Smooth muscle cell (in vitro differentiated cells): ENCODE results near the gene ELL. TPM values are rescaled to one million over a fixed set of nuclear protein-coding genes. Genes with fewer than 3 reads are reported as not detected.
A peak's percentile ranks its signal among the peaks of the same experiment; 100 is the strongest.

Experiments
- DNase-seq: peaks from one replicate; lab custom pipeline; 2025; ENCODE audit not compliant: unreplicated experiment; lab: John Stamatoyannopoulos, UW
- H2AFZ ChIP-seq: fragments of 200-600 bp; sonication (generic); 2 replicates; pipeline ENCODE4 v1.6.0; 2016; ENCODE audit warnings: antibody characterized with exemption, low read depth, mild to moderate bottlenecking
- H3F3A ChIP-seq: fragments of 200-600 bp; sonication (generic); 2 replicates; pipeline ENCODE4 v1.6.0; 2017; ENCODE audit warnings: antibody characterized with exemption, low read depth
- H3K27ac ChIP-seq: fragments of 200-600 bp; sonication (generic); 2 replicates; pipeline ENCODE4 v1.5.1; 2016; ENCODE audit warnings: low read depth, mild to moderate bottlenecking
- H3K27me3 ChIP-seq: fragments of 200-600 bp; sonication (generic); 2 replicates; pipeline ENCODE4 v1.6.1; 2016; ENCODE audit warnings: low read depth, mild to moderate bottlenecking
- H3K36me3 ChIP-seq: fragments of 200-600 bp; sonication (generic); 2 replicates; pipeline ENCODE4 v1.5.1; 2016; ENCODE audit warnings: low read depth
- H3K4me1 ChIP-seq: fragments of 200-600 bp; sonication (generic); 2 replicates; pipeline ENCODE4 v1.5.1; 2016; ENCODE audit warnings: low read depth
- H3K4me2 ChIP-seq: fragments of 200-600 bp; sonication (generic); 2 replicates; pipeline ENCODE4 v1.6.0; 2016; ENCODE audit warnings: mild to moderate bottlenecking
- H3K4me3 ChIP-seq: fragments of 200-600 bp; sonication (generic); 2 replicates; pipeline ENCODE4 v1.5.1; 2016; ENCODE audit warnings: mild to moderate bottlenecking
- H3K79me2 ChIP-seq: fragments of 200-600 bp; sonication (generic); 2 replicates; pipeline ENCODE4 v1.6.0; 2016; ENCODE audit warnings: low read depth, mild to moderate bottlenecking
- H3K9ac ChIP-seq: fragments of 200-600 bp; sonication (generic); 2 replicates; pipeline ENCODE4 v1.6.0; 2016; ENCODE audit warnings: low read depth
- H3K9me3 ChIP-seq: fragments of 200-600 bp; sonication (generic); replicated peaks from 2 replicates; pipeline ENCODE4 v1.5.1; 2016; ENCODE audit warnings: low read depth
- H4K20me1 ChIP-seq: fragments of 200-600 bp; sonication (generic); 2 replicates; pipeline ENCODE4 v1.6.0; 2016; ENCODE audit warnings: low read depth
- WGBS: methylation state at CpG from one replicate; pipeline ENCODE4 v1.1.7; 2016; ENCODE audit warnings: low lambda C conversion rate; 5-methylcytosine and 5-hydroxymethylcytosine counted together
- polyA plus RNA-seq: library from polyadenylated mRNA; unstranded; fragments of >200 nt; fragmentation: Nextera tagmentation; extraction: Ambion mirVana; gene quantifications from 2 replicates; pipeline ENCODE4 v1.2.1, GENCODE V29; 2016
- total RNA-seq: library from RNA; depleted of rRNA; stranded (reverse); fragments of >200 nt; gene quantifications from 2 replicates; pipeline ENCODE4 v1.2.3, GENCODE V29; 2014
- TF ChIP-seq, protein P1 (sequence below): fragments of 200-600 bp; sonication (generic); IDR thresholded peaks from 2 replicates; pipeline ENCODE4 v1.5.1; 2017; ENCODE audit warnings: borderline replicate concordance, mild to moderate bottlenecking, antibody characterized with exemption; ENCODE audit not compliant: insufficient read depth, poor library complexity, severe bottlenecking

ELL gene
- total and polyA plus RNA-seq, 2 experiments from 2014 or later = 12.8 to 15.2 TPM

DNA sequence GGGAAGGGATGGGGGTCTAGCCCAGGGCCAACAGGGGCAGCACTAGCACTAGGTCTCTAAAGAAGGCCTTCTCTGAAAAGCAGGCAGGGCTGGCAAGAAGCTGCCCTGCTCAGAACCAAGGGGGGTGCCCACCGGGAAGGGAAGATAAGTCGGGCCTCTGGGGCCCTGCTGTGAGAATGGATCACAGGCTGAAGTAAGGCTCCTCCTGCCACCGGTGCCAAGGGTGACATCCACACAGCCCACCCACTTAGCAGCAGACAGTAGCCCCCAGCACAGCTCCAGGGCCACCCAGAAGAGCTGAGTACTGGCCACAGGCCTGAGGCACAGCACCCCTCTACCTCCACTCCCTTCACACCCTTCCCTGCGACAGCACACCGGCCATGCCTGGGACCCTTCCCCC, 5.9 kb downstream of the ELL start:
- no peak for DNase-seq
- H3K27me3 ChIP-seq = no peaks in the 10 kb centered on the region
- H3K9me3 ChIP-seq = no peaks in the 10 kb centered on the region
- H3K36me3 ChIP-seq = no peaks in the 10 kb centered on the region
- no peak overlapping the region for H3K9ac ChIP-seq
- WGBS = 94% methylated on average over 5 of the region's 5 CpGs
- H3K27ac ChIP-seq = peak overlapping the region; percentile 94
- TF ChIP-seq, protein P1, sequence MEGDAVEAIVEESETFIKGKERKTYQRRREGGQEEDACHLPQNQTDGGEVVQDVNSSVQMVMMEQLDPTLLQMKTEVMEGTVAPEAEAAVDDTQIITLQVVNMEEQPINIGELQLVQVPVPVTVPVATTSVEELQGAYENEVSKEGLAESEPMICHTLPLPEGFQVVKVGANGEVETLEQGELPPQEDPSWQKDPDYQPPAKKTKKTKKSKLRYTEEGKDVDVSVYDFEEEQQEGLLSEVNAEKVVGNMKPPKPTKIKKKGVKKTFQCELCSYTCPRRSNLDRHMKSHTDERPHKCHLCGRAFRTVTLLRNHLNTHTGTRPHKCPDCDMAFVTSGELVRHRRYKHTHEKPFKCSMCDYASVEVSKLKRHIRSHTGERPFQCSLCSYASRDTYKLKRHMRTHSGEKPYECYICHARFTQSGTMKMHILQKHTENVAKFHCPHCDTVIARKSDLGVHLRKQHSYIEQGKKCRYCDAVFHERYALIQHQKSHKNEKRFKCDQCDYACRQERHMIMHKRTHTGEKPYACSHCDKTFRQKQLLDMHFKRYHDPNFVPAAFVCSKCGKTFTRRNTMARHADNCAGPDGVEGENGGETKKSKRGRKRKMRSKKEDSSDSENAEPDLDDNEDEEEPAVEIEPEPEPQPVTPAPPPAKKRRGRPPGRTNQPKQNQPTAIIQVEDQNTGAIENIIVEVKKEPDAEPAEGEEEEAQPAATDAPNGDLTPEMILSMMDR = no peak
- peaks cover 5% of the 10 kb centered on the region for H3F3A ChIP-seq
- no peak overlapping the region for H2AFZ ChIP-seq
- H3K4me3 ChIP-seq = no peak overlapping the region
- peaks cover 94% of the 10 kb centered on the region for H3K79me2 ChIP-seq
- no peak overlapping the region for H3K4me2 ChIP-seq
- no peaks in the 10 kb centered on the region for H3K4me1 ChIP-seq
- H4K20me1 ChIP-seq = peaks cover 92% of the 10 kb centered on the region

DNA sequence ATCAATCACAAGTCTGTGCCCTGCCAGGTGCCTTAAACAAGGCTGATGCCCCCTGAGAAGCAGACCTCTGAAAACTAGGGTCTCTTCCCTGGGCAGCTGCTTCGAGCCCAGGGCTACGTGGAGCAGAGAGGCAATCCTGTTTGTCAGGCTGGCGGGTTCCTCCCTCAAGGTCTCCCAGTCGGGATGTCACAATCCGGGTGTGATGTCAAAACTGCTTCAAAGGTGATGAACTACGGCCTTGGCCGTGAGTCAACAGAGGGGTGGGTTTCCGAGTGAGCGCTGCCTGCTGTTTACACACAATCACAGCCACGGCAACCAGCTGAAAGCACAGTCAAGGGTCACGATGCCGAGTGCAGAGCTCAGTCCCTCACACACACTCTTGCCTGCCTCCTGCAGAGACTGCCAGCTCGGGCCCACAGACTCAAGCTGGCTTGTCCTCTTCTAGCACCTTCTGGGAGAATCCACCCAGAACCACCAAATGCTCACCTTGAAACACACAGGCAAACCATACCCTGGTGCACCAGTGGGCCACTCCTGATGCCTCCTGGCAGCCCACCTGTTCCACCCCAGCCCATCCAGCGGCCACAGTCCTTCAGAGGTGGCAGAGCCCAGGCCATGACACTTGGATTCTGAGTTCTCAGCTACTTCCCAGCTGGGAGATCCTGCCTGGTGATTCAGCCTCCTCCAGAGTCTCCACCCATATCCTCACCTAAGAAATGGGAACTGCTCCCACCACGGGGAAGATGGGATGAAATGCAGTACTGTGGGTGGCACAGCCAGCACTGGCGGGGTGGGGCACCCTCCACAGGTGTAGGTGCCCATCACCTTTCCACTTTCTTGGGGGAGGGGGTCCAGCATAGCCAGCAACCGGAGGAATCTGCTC, 6.8 kb downstream of the ELL start:
- Histone ChIP-seq H3K9ac (peak overlapping the region; percentile 86), H3K79me2 (peaks cover 99% of the 10 kb centered on the region), H3K36me3 (no peaks in the 10 kb centered on the region), H3K4me1 (no peaks in the 10 kb centered on the region), H2AFZ (no peak overlapping the region), H4K20me1 (peaks cover 100% of the 10 kb centered on the region), H3K27ac (peak overlapping the region; percentile 94), H3K4me3 (no peak overlapping the region), H3K9me3 (no peaks in the 10 kb centered on the region), H3K4me2 (peak overlapping the region; percentile 43), H3K27me3 (no peaks in the 10 kb centered on the region), H3F3A (peaks cover 5% of the 10 kb centered on the region)
- TF ChIP-seq, protein P1 = no peak
- 54% methylated on average over 17 of the region's 17 CpGs for whole genome bisulfite sequencing
- DNase-seq = no peak

DNA sequence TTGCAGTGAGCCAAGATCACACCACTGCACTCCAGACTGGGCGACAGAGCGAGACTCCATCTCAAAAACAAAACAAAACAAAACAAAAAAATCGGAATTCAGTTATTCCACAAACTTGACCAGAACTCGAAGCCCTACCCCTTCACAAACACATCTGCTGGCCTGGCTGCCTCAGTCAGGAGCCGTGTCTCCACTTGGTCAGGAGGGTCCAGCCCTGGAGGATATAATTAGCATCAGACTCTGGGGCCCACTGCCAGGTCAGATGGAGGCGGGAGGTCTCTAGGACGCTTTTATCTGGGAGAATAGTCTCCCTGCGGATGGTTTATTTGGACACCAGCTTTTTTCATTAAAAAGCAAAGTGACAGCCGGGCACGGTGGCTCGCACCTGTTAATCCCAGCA, 8.0 kb downstream of the ELL start:
- no peaks in the 10 kb centered on the region for H3K9me3 ChIP-seq
- H3K79me2 ChIP-seq = peaks cover 99% of the 10 kb centered on the region
- H3K4me1 ChIP-seq = no peaks in the 10 kb centered on the region
- no peak for DNase-seq
- H3K4me2 ChIP-seq = no peak overlapping the region
- H2AFZ ChIP-seq = no peak overlapping the region
- 85% methylated on average over 11 of the region's 11 CpGs for WGBS
- peak overlapping the region; percentile 94 for H3K27ac ChIP-seq
- H4K20me1 ChIP-seq = peaks cover 100% of the 10 kb centered on the region
- H3K4me3 ChIP-seq = no peak overlapping the region
- no peaks in the 10 kb centered on the region for H3K36me3 ChIP-seq
- TF ChIP-seq, protein P1 = no peak
- H3F3A ChIP-seq = peaks cover 5% of the 10 kb centered on the region
- peak overlapping the region; percentile 35 for H3K9ac ChIP-seq
- no peaks in the 10 kb centered on the region for H3K27me3 ChIP-seq

DNA sequence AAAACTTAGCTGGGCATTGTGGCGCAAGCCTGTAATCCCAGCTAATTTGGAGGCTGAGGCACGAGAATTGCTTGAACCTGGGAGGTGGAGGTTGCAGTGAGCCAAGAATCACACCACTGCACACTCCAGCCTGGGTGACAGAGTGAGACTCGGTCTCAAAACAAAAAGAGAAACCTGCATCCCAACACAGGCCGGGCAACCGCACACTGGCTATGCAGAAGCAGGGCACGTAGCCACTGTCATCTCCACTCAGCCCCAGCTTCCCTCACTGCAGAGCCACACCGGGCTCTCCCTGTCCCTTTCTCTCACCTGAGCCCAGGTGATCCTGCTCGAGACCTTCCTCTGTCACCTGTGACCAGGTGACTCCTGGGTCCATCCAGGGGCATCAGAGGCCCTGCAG, 11.7 kb downstream of the ELL start:
- TF ChIP-seq, protein P1 = no peak
- Histone ChIP-seq H3K9me3 (no peaks in the 10 kb centered on the region), H3K27ac (no peak overlapping the region), H2AFZ (no peak overlapping the region), H3K4me2 (no peak overlapping the region), H3K9ac (no peak overlapping the region), H3K36me3 (no peaks in the 10 kb centered on the region), H4K20me1 (peaks cover 100% of the 10 kb centered on the region), H3K79me2 (peaks cover 99% of the 10 kb centered on the region), H3K4me1 (no peaks in the 10 kb centered on the region), H3K27me3 (no peaks in the 10 kb centered on the region), H3F3A (peaks cover 2% of the 10 kb centered on the region), H3K4me3 (no peak overlapping the region)
- DNase-seq = no peak
- WGBS = 99% methylated on average over 8 of the region's 8 CpGs
